AG08395 (cell line): ENCODE results near the gene HOXA9.

Experiments used
- DNase-seq: peaks from one replicate; pipeline ENCODE4 v3.0.0; 2012; ENCODE audit warnings: mixed read lengths, low spot score

Gene HOXA9

GRCh38 chr7:27151931-27152815 is 13.2 kb downstream of the HOXA9 start, which contains the start of gene HOXA3:
Gene HOXA3 (minus strand): TSS chr7:27152583. CDS start chr7:27110640, 41,943 bp downstream.
- DNase-seq, result peak; percentile 75

DNA sequence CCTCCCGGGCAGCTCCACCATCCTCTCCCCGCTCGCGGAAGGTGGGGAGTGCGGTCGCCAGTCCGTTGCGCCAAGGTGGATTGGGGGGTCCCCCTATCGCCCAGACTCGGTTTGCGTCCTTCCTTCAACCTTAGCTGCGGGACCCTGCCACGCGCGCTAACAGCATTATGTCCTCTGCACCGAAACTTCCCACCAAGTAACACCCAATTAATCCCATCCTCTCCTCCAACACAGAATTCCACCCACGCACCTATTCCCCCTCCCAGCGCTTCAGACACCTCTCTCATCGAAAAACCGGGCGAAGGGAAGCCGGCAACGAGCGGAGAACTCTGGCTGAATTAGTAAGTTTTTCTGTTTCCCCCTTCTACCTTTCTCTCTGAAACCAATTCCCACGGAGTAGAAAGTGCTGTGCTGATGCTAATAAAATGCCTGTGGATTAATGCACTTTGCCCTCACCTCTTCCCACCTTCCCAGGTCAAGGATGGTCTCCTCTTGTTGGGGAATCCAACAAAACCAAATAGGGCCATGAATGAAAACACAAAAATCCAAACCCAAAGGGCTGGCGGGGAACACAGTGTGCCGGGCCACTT is 13.9 kb downstream of the HOXA9 start:
- no peak for DNase-seq

- DNase-seq, result peak; percentile 87
Measured at GRCh38 chr7:27150568-27151340, 14.6 kb downstream of the HOXA9 start.

GRCh38 chr7:27149842-27150567 is 15.3 kb downstream of the HOXA9 start:
- DNase-seq, result no peak

- peak; percentile 31 for DNase-seq
Measured at GRCh38 chr7:27148756-27149641, 16.3 kb downstream of the HOXA9 start.

GRCh38 chr7:27148031-27148755 is 17.1 kb downstream of the HOXA9 start:
- peak; percentile 31 for DNase-seq

DNA sequence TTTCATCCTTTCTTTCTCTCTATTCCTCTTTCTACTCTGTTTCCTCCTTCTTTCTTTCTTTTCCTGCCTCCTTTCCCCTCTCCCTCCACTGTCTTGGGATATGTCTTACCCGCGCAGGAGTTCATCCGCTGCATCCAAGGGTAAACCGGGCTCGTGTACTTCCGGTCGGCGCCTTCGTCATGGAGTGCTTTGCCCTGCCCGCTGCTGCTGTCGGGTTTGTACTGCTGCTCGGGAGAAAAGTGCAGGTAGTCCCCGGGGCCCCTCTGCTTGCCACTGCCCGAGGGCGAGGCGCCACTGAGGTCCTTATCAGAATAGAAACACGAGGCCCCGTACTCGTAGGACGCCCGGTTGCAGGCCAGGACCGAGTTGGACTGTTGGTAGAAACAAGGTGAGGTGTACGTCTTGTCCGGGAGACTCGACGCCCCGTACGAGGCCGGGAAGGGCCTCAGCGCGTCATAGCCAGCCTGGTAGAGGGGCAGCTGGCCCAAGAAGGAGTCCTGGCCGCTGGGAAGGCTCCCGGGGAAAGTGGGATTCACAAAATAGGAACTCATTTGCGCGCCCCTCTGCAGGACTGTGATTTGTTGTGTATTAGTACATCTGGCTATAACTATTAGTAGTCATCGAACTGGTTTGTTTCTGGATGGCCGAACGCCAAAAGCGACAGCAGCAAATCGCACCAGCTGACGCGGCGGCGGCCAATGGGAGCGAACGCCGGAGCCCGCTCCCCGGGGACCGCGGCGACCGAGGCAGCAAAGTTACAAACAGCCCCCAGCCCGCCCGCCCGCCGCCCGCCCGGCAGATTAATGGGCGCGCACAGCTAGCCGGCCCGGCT is 17.9 kb downstream of the HOXA9 start, which contains the start of gene HOXA6:
Gene HOXA6 (minus strand): TSS at position 576 of the 832 bp plus-strand sequence. CDS start 25 bp downstream, at position 551.
- peak; percentile 61 for DNase-seq

DNA sequence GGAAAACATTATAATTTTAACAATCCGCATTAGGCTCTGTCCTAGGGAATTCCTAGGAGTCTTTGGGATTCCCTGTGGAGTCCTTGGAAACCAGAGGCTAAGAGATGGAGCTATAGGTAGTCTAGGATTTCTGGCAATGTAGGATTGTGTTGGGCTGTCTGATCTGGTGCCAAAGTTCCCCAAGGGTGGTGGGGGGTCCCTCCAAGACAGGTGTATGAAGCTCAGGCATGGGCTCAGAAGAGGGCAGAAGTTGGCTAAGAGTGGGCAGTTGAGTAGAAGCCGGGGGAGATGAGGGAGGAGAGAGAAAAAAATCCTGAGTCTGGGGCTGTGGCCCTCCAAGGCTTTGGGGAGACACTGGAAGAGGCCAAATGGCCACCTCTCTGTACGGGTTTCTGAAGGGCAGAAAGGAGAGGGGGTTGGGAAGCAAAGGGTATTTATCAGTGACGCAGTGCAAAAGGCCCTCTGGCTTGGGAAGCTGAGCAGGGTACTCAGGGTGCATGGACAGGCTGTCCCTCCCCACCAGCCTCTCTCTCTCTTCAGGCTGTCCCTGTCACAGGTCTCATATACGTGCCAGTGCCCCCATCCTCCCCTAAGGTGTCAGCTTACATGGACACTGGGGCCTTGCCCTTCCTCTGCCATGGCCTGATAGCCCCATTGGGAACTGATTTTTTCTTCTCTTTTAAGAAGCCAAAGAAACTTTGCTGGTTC is 18.7 kb downstream of the HOXA9 start:
- no peak for DNase-seq

DNA sequence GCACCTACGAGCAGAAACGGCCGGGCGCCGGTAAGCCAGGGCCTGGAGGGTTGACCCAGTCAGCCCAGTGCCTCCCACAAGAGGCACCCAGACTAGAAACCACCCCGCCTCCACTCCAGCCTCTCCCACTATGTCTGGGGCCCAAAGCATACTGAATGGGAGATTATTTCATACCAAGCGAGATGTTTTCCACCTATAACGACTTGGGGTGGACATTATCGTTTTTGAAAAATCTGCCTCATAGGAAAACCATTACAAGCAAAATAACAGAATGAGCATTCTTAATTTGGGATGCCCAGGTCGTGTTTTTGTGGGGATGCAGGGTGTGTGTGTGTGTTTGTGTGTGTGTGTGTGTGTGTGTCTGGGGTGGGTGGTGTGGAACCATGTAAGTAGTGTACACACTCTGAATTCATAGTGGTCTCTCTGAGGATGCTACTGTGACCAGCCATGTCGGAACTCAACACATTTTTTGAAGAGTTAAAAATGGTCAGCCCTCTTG is 19.4 kb downstream of the HOXA9 start:
- DNase-seq, result no peak

DNA sequence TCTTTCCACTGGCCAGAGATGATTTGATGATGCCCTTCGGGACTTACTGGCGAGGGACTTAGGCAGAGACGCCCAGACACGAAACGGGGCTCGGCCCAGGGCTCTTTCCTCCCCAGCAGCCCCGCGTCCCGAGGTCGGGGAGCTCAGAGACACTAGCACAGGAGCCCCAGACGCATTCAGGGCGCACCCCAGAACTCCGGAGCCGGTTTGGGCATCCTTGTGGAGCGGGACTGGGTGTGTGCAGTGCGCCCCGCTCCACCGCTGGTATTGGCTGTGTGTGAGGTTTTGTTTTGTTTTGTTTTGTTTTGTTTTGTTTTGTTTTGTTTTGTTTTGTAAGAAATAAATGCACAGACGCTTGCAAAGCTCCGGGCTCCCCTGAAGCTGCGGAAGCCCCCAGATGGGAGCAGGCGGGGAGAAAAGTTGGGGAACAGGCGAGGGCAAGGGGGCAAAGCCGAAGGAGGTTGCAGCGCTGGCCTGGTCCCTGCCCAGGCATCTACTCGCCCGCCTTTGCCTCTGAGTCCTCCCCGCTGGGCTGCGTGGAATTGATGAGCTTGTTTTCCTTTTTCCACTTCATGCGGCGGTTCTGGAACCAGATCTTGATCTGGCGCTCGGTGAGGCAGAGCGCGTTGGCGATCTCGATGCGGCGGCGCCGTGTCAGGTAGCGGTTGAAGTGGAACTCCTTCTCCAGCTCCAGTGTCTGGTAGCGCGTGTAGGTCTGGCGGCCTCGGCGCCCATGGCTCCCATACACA is 20.0 kb downstream of the HOXA9 start:
- DNase-seq, result no peak

GRCh38 chr7:27144781-27145164 is 20.6 kb downstream of the HOXA9 start:
- no peak for DNase-seq

DNA sequence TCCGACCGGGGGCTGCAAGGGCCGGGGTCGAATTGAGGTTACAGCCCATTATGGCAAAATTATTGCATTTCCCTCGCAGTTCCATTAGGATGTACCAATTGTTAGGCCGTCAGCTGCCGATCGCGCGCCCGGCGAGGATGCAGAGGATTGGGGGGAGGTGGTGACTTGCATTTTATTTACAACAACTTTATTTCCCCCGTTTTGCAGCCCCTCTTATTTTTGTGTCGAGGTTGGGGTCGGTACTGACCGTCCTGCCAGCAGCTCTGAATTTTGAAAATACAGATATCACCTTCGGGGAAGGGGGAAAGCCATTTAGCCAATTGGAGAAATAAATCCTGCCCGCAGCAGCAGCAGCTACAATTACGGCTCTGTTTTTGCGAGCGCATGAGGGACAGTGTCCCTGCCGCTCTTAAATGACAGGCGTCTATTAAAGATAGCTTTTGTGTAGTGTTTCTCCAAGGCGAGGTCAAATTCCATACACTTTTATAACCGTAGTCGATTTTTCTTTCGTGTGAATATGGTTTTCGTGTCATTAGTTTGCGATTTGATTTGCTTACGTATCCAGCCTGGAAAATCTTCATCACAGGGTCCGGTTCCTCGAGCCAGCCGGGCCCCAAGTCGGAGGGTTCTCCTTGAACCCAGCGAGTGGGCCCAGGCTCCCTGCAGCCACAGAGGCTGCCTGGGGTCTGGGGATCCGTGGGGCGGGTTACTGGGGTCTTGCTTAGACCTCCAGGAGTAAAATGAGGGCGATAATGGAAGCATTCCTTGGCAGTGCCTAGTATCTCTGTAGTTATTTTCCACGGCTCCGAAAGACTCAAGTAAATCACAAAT is 21.2 kb downstream of the HOXA9 start:
- DNase-seq, result no peak

DNA sequence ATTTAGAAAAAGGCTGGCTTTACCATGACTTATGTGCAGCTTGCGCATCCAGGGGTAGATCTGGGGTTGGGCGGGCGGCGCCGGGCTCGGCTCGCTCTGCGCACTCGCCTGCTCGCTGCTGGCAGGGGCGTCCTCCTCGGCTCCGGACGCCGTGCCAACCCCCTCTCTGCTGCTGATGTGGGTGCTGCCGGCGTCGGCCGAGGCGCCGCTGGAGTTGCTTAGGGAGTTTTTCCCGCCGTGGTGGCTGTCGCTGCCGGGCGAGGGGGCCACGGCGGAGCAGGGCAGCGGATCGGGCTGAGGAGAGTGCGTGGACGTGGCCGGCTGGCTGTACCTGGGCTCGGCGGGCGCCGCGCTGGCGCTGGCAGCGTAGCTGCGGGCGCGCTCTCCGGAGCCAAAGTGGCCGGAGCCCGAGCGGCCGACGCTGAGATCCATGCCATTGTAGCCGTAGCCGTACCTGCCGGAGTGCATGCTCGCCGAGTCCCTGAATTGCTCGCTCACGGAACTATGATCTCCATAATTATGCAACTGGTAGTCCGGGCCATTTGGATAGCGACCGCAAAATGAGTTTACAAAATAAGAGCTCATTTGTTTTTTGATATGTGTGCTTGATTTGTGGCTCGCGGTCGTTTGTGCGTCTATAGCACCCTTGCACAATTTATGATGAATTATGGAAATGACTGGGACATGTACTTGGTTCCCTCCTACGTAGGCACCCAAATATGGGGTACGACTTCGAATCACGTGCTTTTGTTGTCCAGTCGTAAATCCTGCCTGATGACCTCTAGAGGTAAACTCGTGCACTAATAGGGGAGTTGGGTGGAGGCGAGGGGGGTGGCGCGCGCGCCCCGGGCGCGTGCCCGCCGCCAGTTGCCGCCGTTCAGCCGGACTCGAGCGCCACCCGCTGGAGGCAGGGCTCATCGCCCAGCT is 22.1 kb downstream of the HOXA9 start, which contains the start of gene HOXA5:
Gene HOXA5 (minus strand): TSS at position 659 of the 927 bp plus-strand sequence. CDS start 74 bp downstream, at position 585.
- DNase-seq, result no peak

DNA sequence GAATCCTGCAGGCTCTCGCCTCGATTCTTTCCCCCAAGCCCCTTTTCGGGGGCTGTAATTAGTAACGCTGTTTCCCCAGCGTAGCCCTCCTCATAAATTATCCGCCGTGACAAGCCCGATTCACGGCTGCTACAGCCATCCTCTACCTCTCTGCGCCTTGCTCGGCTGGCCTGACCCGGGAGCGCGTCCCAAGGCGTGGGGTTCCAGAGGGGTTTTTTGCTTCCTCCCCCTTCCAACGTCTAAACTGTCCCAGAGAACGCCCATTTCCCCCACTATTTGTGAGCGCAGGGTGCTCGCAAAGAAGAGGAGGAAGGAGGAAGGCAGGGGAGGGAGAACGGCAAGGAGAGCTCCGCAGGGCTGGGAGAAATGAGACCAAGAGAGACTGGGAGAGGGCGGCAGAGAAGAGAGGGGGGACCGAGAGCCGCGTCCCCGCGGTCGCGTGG is 22.7 kb downstream of the HOXA9 start:
- DNase-seq, result no peak

DNA sequence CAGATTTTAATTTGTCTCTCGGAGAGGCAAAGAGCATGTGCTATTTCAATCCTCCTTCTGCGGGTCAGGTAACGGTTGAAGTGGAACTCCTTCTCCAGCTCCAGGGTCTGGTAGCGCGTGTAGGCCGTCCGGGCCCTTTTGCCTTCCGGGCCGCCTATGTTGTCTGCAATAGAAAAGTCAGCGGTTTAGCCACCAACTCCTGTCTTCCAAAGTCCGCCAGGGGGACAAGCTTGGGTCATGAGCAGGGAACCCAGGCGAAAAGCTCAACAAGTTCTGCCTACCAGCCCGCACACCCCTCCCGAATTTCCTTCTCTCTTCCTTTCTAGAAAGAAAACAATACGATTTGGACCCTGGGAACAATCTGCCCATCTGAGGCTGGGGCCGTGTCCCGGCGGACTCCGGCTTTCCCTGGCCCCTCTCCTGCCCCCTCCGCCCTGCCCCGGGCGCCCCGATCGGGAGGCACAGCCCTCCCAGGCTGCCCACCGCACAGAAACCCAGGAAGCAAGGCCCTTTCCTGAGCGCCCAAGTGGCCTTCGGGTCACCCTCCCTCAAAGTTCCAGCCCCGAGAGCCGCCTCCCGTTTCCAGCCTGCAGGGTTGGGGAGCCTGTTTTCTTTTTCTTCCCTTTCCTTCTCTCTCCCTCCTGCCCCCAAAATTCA is 23.3 kb downstream of the HOXA9 start:
- DNase-seq, result no peak
